Thyroid gland (tissue), 4 donors: ENCODE measurements around the gene PRPF19.

ENCODE experiments used
- POLR2A ChIP-seq, 2 donors: fragments of 450-650 bp; IDR thresholded peaks; one replicate each; pipeline ENCODE4 v1.6.1; 2017; ENCODE audit warnings: antibody characterized with exemption in 2 of 2, mild to moderate bottlenecking in 2 of 2, moderate library complexity in 1 of 2
- TF ChIP-seq, protein P1 (sequence below), 6 experiments: fragments of 200-600 bp in 3 of 6; fragments of 450-650 bp in 3 of 6; sonication (generic) in 3 of 6; IDR thresholded peaks; one replicate each; pipeline ENCODE4 v1.5.1; 2016 to 2019; ENCODE audit warnings: antibody characterized with exemption in 6 of 6, mild to moderate bottlenecking in 2 of 6, inconsistent platforms in 1 of 6, moderate library complexity in 1 of 6

DNA sequence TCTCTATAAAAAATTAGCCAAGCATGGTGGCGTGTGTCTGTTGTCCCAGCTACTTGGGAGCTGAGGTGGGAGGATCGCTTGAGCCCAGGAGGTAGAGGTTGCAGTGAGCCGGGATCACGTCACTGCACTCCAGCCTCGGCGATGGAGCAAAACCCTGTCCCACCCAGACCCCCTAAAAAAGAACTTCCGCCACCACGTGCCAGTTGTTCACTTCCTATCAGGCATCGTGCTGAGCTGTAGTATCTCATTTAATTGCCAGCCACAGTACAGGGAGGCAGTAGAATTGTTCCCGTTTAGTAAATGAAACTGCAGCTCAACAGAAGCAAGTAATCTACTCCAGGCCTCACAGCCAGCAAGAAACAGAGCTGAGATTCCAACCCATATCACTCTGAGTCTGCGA is 14.9 kb upstream of the PRPF19 start:
- TF ChIP-seq, protein P1, sequence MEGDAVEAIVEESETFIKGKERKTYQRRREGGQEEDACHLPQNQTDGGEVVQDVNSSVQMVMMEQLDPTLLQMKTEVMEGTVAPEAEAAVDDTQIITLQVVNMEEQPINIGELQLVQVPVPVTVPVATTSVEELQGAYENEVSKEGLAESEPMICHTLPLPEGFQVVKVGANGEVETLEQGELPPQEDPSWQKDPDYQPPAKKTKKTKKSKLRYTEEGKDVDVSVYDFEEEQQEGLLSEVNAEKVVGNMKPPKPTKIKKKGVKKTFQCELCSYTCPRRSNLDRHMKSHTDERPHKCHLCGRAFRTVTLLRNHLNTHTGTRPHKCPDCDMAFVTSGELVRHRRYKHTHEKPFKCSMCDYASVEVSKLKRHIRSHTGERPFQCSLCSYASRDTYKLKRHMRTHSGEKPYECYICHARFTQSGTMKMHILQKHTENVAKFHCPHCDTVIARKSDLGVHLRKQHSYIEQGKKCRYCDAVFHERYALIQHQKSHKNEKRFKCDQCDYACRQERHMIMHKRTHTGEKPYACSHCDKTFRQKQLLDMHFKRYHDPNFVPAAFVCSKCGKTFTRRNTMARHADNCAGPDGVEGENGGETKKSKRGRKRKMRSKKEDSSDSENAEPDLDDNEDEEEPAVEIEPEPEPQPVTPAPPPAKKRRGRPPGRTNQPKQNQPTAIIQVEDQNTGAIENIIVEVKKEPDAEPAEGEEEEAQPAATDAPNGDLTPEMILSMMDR (IDR thresholded peaks at IDR 0.05), result no peak
- no peak for TF ChIP-seq POLR2A (IDR thresholded peaks at IDR 0.05)
